GM23338 (cell line): ENCODE data around the gene MAPT.

Source experiments
- EZH2 ChIP-seq: fragments of 200-600 bp; sonication (generic); IDR thresholded peaks from one replicate; pipeline ENCODE4 v1.8.0; 2017; ENCODE audit warnings: antibody characterized with exemption, mild to moderate bottlenecking, low read depth; ENCODE audit not compliant: unreplicated experiment
- EZH2phosphoT487 ChIP-seq: fragments of 200-600 bp; sonication (generic); IDR thresholded peaks from one replicate; pipeline ENCODE4 v1.8.1; 2018; ENCODE audit warnings: antibody characterized with exemption; ENCODE audit not compliant: unreplicated experiment
- JUNB ChIP-seq: IDR thresholded peaks from one replicate; pipeline ENCODE4 v1.6.1; 2016; ENCODE audit warnings: antibody characterized with exemption; ENCODE audit not compliant: unreplicated experiment
- POLR2AphosphoS5 ChIP-seq: IDR thresholded peaks from 2 replicates; pipeline ENCODE4 v1.6.1; 2016; ENCODE audit warnings: antibody characterized with exemption, low read depth
- STAT1 ChIP-seq: IDR thresholded peaks from one replicate; pipeline ENCODE4 v1.6.1; 2016; ENCODE audit warnings: antibody characterized with exemption; ENCODE audit not compliant: unreplicated experiment
- TF ChIP-seq, protein P1 (sequence below): IDR thresholded peaks from 2 replicates; pipeline ENCODE4 v1.6.1; 2016; ENCODE audit warnings: antibody characterized with exemption
- TF ChIP-seq, protein P2 (sequence below), 2 experiments: fragments of 200-600 bp in 1 of 2; sonication (generic) in 1 of 2; conservative IDR thresholded peaks; 2 replicates each; pipeline versions ENCODE4 v1.5.1 to v1.6.1; 2016 to 2017; ENCODE audit warnings: antibody characterized with exemption in 2 of 2, low read depth in 2 of 2, mild to moderate bottlenecking in 2 of 2, moderate library complexity in 1 of 2
- TF ChIP-seq, protein P3 (sequence below): IDR thresholded peaks from one replicate; pipeline ENCODE4 v1.6.1; 2018; ENCODE audit warnings: antibody characterized with exemption; ENCODE audit not compliant: unreplicated experiment
- TF ChIP-seq, protein P4 (sequence below): fragments of 250-450 bp; sonication (Bioruptor Pico); IDR thresholded peaks from 2 replicates; pipeline ENCODE4 v1.5.0; 2020; ENCODE audit warnings: mild to moderate bottlenecking, moderate library complexity

DNA sequence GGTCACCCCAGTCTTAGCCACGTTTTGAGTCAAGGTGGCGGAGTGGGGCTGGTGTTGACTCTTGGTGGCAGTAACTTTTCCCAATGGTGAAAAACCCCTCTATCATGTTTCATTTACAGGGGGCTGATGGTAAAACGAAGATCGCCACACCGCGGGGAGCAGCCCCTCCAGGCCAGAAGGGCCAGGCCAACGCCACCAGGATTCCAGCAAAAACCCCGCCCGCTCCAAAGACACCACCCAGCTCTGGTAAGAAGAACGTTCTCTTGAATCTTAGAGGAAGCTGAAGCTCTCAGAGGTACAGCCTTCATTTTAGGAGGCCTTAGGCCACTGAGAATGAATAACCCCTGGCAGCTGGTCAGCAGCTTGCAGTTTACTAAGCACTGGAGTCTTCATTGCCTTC, 97.0 kb downstream of the MAPT start:
- TF ChIP-seq EZH2 (no peak), JUNB (no peak), POLR2AphosphoS5 (no peak), STAT1 (no peak), EZH2phosphoT487 (no peak)
- TF ChIP-seq, protein P1, sequence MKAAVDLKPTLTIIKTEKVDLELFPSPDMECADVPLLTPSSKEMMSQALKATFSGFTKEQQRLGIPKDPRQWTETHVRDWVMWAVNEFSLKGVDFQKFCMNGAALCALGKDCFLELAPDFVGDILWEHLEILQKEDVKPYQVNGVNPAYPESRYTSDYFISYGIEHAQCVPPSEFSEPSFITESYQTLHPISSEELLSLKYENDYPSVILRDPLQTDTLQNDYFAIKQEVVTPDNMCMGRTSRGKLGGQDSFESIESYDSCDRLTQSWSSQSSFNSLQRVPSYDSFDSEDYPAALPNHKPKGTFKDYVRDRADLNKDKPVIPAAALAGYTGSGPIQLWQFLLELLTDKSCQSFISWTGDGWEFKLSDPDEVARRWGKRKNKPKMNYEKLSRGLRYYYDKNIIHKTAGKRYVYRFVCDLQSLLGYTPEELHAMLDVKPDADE, result no peak
- TF ChIP-seq, protein P2, sequence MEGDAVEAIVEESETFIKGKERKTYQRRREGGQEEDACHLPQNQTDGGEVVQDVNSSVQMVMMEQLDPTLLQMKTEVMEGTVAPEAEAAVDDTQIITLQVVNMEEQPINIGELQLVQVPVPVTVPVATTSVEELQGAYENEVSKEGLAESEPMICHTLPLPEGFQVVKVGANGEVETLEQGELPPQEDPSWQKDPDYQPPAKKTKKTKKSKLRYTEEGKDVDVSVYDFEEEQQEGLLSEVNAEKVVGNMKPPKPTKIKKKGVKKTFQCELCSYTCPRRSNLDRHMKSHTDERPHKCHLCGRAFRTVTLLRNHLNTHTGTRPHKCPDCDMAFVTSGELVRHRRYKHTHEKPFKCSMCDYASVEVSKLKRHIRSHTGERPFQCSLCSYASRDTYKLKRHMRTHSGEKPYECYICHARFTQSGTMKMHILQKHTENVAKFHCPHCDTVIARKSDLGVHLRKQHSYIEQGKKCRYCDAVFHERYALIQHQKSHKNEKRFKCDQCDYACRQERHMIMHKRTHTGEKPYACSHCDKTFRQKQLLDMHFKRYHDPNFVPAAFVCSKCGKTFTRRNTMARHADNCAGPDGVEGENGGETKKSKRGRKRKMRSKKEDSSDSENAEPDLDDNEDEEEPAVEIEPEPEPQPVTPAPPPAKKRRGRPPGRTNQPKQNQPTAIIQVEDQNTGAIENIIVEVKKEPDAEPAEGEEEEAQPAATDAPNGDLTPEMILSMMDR (conservative IDR thresholded peaks at IDR 0.05; ENCODE audit: low read depth in 2 of 2), result no peak
- TF ChIP-seq, protein P3, sequence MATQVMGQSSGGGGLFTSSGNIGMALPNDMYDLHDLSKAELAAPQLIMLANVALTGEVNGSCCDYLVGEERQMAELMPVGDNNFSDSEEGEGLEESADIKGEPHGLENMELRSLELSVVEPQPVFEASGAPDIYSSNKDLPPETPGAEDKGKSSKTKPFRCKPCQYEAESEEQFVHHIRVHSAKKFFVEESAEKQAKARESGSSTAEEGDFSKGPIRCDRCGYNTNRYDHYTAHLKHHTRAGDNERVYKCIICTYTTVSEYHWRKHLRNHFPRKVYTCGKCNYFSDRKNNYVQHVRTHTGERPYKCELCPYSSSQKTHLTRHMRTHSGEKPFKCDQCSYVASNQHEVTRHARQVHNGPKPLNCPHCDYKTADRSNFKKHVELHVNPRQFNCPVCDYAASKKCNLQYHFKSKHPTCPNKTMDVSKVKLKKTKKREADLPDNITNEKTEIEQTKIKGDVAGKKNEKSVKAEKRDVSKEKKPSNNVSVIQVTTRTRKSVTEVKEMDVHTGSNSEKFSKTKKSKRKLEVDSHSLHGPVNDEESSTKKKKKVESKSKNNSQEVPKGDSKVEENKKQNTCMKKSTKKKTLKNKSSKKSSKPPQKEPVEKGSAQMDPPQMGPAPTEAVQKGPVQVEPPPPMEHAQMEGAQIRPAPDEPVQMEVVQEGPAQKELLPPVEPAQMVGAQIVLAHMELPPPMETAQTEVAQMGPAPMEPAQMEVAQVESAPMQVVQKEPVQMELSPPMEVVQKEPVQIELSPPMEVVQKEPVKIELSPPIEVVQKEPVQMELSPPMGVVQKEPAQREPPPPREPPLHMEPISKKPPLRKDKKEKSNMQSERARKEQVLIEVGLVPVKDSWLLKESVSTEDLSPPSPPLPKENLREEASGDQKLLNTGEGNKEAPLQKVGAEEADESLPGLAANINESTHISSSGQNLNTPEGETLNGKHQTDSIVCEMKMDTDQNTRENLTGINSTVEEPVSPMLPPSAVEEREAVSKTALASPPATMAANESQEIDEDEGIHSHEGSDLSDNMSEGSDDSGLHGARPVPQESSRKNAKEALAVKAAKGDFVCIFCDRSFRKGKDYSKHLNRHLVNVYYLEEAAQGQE, result no peak
- TF ChIP-seq, protein P4, sequence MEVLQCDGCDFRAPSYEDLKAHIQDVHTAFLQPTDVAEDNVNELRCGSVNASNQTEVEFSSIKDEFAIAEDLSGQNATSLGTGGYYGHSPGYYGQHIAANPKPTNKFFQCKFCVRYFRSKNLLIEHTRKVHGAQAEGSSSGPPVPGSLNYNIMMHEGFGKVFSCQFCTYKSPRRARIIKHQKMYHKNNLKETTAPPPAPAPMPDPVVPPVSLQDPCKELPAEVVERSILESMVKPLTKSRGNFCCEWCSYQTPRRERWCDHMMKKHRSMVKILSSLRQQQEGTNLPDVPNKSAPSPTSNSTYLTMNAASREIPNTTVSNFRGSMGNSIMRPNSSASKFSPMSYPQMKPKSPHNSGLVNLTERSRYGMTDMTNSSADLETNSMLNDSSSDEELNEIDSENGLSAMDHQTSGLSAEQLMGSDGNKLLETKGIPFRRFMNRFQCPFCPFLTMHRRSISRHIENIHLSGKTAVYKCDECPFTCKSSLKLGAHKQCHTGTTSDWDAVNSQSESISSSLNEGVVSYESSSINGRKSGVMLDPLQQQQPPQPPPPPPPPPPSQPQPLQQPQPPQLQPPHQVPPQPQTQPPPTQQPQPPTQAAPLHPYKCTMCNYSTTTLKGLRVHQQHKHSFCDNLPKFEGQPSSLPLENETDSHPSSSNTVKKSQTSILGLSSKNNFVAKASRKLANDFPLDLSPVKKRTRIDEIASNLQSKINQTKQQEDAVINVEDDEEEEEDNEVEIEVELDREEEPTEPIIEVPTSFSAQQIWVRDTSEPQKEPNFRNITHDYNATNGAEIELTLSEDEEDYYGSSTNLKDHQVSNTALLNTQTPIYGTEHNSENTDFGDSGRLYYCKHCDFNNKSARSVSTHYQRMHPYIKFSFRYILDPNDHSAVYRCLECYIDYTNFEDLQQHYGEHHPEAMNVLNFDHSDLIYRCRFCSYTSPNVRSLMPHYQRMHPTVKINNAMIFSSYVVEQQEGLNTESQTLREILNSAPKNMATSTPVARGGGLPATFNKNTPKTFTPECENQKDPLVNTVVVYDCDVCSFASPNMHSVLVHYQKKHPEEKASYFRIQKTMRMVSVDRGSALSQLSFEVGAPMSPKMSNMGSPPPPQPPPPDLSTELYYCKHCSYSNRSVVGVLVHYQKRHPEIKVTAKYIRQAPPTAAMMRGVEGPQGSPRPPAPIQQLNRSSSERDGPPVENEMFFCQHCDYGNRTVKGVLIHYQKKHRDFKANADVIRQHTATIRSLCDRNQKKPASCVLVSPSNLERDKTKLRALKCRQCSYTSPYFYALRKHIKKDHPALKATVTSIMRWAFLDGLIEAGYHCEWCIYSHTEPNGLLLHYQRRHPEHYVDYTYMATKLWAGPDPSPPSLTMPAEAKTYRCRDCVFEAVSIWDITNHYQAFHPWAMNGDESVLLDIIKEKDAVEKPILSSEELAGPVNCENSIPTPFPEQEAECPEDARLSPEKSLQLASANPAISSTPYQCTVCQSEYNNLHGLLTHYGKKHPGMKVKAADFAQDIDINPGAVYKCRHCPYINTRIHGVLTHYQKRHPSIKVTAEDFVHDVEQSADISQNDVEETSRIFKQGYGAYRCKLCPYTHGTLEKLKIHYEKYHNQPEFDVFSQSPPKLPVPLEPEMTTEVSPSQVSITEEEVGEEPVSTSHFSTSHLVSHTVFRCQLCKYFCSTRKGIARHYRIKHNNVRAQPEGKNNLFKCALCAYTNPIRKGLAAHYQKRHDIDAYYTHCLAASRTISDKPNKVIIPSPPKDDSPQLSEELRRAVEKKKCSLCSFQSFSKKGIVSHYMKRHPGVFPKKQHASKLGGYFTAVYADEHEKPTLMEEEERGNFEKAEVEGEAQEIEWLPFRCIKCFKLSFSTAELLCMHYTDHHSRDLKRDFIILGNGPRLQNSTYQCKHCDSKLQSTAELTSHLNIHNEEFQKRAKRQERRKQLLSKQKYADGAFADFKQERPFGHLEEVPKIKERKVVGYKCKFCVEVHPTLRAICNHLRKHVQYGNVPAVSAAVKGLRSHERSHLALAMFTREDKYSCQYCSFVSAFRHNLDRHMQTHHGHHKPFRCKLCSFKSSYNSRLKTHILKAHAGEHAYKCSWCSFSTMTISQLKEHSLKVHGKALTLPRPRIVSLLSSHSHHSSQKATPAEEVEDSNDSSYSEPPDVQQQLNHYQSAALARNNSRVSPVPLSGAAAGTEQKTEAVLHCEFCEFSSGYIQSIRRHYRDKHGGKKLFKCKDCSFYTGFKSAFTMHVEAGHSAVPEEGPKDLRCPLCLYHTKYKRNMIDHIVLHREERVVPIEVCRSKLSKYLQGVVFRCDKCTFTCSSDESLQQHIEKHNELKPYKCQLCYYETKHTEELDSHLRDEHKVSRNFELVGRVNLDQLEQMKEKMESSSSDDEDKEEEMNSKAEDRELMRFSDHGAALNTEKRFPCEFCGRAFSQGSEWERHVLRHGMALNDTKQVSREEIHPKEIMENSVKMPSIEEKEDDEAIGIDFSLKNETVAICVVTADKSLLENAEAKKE (CRISPR knock-in tag), result no peak
